ENCODE results near the gene LMO4.

The LMO4 gene

DNA sequence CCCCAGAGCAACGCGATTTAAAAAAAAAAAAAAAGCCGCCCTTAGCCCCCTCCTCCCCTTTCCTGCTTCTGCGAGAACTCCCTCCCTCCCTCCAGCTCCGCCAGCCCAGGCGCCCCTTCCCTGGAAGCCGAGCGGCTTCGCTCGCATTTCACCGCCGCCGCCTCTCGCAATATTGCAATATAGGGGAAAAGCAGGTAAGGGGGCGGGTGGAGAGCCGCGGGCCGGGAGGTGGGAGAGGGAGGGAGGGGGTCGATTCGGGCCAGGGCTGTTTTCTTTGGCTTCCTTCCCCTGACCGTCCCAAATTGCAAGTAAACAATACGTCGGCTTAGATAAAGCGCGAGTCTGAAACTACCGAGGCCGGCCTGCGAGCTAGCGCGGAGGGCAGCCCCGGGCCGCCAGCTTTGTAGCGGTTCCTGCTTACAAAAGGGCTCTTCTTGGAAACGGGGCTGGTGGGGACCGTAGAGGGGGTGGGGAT is 408 bp downstream of the LMO4 start:
- peak; percentile 51 for DNase-seq

DNA sequence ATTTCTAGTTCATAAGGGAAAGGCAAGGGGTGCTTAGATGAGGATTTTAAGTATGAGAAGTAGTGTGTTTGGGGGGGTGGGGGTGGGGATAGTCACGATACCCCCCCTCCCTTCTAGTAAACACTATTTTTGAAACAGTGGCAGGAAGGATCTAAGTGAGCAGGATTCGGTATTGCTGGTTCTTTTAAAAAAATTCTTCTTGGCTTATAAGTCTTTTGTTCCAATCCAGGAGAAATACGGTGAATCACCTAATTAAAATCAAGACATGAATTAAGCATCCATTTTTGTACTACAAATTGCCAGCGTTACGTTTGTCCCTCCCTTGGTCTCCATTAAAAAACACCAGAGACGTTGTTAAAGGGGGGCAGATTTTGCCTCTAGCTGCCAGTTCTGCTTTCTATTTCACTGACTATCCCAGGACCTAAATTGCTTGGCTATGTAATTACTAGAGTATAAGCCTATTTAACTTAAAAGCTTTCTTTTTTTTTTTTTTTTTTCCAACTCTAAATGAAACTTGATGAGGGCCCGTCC is 911 bp downstream of the LMO4 start:
- peak; percentile 73 for DNase-seq

DNA sequence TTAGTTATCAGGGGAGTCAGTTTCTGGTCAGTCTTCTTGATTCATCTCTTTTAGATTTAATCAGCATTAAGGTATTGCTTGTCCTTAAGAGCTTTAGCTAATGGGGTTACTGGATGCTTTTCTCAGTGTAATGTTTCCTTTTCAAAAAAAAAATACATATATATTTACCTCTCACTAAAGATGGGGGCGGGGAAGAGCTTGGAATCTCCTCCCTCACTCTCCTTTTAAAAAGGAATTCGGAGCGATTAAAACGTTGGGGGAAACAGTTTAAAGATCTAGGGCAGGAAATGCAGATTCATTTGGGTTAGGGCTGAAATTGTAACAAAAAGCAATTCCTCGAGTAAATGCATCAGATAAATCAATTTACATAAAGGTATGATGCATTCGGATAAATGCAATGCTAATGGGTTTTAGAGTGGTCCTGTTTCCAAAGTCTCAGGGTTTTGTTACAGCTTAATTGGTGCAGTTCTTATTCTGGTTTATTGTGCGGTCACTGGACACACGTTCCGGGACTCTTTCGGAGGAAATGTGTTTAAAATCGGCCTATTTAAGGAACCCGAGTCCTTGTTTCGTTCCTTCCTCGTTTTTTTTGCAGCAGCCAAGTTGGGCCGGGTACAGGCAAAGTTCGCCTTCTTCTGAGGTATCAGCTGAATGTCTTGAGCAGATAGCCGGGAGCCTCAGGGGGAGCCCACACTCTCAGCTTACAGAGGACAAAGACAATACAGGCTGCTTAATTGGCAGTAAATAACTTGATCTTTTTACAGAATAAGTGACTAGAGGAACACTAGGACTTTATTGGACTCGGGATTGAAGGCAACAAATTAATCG is 1.6 kb downstream of the LMO4 start:
- peak; percentile 58 for DNase-seq

DNA sequence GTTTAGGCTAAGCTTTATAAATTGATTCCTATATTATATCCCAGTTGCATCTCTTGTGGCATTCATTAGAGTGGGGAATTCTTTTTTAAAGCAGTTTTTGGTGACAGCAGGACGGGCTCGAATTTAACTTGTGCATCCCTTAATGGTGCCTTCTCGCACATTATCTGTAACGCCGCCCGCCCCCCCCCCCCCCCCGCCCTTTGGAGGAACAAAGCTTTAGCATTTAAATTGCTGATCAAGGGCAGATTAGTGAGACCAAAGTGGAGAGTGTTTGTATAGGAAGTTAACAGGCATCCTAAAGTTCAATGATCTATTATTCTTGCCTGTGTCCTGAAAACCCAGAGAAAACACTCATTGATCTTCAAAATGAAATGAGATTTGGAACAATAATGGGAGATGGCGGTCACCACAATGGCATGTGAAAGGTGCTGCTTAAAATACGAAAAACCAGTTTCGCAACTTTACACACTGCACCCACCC is 2.2 kb downstream of the LMO4 start:
- no peak for DNase-seq

DNA sequence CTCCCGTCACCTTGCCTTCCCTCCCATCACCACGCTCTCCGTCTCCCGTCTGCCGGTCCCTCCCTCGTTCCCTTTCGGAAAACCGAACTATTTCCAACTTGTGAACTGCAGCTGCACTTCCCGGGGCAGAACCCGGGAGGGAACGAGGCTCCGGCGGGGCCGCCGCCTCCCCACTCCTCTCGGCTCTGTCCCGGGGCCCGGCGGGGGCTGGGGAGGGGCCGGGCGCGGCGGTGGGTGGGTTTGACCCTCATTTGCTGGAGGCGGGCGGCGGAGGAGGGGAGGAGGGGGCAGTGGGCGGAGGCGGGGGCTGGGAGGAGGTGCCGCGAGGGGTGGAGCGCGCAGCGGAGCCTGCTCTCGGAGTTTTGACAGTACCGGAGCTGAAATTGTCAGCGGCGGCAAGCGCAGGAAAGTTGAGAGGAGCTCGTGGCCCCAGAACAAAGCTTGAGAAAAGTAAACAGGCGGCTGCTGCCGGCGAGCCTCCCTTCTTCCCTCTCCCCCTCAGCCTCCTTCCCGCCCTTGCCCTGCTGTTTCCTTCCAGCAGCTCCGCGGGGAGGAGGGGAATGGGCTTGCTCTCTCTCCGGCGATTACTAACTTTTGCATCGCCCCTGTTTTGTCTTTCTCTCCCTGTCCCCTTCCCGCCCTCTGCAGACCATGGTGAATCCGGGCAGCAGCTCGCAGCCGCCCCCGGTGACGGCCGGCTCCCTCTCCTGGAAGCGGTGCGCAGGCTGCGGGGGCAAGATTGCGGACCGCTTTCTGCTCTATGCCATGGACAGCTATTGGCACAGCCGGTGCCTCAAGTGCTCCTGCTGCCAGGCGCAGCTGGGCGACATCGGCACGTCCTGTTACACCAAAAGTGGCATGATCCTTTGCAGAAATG is 2.9 kb downstream of the LMO4 start:
- peak; percentile 42 for DNase-seq

DNA sequence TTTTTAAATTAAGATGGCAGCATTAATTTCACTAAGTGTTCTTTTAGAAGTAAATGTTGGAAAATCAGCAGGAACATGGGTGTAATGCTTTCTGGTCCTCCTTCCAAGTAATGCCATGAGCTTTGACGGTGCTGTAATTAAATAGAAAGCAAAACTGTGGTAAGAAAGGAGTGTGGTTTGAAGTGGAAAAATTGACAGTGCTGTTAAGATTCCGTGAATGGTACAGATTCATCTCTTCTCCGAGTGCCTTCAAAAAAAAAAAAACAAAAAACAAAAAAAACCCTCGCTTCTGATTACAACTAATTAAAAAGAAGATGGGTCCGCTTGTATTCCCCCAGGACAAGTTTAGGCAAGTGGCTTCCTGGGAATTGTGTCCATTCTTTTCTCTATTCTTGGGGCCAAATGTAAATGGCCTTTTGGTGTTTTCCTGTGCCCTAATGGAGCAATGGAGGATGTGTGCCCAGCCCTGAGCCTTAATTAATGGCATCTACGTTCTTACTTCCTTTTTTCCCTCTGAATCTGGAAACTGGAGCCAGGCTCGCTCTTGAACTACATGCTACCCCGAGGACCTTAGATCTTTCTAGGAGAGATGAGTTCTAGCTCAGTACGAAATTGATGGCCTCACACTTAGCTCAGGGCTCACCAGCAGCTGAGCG is 5.1 kb downstream of the LMO4 start:
- peak; percentile 40 for DNase-seq

DNA sequence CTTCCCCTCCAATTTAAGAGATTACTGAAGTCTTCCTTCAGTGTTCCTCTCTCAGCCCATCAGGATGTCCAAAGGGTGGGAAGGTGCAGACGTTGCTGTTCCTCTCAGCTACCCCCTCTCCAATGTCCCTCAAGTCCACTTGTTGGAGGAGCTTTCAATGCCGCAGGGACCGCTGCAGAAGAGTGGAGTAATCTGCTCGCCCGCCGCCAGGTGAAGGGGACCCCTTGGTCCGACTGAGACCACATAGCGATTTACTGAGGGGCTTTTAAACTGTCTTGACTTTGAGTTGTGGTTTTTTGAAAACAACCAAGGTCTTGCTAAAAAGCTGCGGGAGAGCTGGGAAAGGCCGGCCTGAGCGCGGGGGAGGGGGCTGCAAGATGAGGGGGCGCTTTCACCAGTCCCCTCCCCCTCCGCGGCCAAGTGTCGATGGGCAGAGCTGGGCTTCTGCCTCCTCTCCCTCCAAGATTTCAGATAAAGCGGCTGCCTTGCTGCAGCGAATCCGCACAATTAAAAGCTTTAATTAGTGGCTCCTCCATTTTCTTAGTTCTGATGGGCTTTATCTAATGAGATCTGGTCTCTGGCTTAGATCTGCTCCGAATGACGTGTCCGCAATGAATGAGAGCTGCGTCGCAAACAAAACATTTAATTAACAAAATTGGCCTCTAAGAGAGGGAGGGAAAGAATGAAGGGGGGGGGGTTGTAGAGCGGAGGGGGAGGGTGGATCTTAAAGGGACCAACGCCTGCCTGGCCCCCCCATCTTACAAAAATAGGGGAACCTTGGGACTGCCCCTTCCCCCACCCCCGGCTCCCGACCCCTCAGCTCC is 5.9 kb downstream of the LMO4 start:
- DNase-seq, result no peak

DNA sequence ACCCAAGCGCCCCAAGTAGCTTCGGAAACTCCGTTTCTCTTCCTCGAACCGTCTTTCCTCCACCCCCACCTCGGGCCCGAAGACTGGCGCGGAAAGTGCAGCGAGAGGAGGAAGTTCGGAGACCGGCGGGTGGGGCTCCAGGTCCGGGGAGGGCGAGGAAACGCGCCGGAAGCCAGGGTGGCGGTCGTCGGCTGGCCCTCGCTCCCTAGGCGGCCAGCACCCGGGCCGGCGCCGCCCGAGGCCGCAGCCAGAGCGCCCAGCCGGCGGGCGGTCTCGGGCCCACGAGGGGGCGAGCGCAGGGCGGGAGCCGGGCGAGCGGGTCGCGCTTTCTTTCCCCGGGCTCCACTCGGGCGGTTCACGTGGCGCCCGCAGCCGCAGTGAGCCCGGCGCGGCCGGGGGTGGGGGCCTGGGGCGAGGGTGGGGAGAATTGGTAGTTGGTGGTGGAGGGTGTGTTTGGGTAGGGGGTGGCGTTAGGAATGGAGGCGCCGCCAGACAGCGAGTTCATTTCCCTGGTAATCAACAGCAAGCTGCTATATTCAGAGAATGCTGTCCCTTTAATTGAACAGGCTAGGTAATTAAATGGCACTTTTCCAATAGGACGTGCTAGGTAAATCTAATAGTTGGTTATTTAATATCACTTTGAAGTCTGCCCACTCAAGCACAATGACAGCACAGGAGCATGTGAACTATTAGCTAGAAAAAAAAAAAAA is 6.7 kb downstream of the LMO4 start:
- peak; percentile 71 for DNase-seq

DNA sequence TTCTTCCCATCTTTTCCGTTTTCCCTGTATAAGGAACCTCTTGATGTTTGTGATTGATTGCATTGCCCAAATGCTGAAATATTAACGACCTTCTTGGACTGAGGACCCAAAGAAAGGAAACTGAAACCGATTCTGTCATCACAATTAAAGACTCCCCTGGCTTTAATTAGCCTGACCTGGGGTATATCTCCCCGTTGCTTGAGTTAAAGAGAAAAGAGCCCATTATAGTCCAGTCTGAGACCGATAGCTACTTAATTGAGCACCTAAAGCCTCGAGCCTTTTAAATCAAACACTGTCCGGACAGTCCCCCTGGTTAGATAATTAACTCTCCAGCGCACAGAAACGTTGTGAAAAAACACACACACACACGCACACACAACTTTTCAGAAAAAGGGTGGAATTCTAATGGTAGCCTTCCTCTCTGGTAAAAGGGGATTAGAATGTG is 8.0 kb downstream of the LMO4 start:
- no peak for DNase-seq

DNA sequence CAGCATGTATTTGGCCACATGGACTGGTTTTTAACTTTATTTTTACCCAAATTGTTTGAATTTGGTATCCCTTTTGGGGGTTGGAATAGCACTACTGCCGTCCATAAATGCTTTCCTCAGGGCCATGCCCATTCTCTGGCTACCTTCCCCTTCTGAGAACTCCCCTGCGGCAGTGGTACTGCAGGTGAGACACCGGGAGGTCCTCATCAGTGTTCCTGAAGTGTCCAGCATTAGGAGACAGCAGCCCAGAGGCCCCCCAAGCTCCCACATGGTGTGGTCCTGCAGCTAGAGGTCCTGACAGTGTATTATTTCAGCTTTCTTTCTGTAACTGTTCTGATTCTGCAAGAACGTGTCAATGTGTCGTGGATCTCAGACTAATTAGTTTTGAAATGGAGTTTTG is 8.9 kb downstream of the LMO4 start:
- no peak for DNase-seq

DNA sequence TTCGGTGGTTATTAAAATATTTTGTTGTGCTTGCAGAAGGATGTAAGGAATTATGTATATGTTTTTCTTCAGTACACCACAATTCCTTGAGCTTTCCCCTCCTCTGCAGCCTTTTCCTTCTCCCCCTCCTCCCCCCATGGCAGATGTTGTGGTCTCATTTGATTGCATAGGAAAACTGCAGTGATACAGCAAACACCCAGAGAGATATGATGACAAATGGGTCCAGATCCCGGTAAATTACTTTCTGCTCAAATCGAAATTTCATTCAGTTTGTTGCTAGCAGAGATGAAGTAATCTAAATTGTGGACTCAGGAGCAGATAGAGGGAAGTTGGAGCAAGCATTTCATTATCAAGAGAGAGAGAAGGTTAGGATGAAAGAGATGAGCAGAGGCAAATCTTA is 9.9 kb downstream of the LMO4 start:
- DNase-seq, result no peak

DNA sequence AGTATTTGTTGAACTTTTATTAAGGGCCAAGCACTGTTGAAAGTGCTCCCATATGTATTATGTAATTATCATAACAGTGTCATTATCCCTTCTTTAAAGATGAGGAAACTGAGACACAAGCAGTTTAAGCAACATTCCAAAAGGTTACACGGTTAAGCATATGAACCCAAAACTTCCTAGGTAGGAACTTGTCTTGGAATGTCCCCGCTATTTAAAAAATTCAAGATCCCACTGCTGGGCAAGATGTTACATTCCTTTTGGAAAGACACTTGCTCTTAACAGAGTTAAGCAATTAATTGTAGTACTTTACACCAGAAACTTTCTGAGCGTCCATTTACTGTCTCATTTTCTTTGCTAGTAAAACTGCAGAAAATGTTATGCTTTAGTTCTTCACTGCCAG is 15.6 kb downstream of the LMO4 start:
- DNase-seq, result no peak

DNA sequence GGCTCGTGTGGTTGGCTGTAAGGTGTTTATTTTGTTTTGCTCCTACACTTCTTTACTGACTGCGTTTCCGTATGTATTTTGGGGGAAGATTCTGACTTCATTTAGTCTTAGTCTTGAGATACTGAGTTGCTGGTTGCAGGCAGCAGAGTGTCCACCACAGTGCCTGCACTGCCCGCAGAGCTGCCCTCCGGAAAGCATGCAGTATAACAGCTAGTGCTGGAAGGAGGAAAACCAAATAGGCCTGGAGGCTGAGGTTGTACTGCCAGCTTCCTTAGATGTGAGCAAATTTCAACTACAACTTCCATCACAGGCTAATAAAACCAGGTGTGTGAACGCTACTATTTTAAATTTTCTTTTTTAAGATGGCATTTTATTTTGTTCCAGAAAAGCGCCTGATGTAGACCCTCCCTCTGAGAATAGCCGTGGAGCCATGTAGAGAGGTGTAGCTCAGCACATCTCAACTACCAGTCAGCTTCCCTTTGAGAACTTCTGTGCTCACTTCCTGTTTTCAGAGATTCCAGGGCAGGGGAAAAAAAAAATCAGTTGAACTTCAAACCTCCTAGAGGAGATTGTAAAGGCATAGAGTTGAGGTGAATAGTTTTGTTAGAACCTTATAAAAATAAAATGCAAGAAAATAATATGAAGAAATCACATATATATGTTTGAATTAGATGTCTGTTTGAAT is 17.6 kb downstream of the LMO4 start:
- DNase-seq, result no peak

DNA sequence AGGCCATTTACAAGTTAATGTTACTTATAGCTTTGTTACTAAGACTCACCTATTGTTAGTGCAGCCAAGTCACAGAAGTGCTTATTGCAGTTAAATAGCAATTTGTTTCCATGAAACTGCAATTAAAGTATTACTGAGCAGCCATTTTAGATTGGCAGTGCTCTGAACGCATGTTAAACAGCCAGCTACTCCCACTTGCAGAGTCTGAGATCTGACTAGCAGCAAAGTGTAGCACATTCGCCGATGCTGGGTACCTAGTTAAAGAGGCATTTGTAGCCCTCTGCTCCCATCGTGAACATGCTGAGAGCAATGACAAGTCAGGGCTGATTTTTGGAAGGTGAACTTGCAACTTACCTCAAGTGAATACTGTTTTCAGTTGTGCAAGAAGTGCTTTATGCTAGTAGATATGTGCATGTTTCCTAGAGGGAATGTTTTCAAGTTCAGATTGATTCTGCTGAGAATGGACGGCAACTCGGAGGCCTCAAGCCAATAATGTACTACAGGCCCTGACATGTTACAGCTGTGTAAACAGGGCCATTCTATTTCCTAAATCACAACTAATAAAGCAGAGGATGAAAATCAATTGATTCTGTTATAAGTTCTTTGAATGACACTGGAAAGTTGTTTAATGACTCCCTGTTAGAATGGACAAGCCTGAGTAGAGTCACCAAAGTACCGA is 19.8 kb downstream of the LMO4 start:
- no peak for DNase-seq

DNA sequence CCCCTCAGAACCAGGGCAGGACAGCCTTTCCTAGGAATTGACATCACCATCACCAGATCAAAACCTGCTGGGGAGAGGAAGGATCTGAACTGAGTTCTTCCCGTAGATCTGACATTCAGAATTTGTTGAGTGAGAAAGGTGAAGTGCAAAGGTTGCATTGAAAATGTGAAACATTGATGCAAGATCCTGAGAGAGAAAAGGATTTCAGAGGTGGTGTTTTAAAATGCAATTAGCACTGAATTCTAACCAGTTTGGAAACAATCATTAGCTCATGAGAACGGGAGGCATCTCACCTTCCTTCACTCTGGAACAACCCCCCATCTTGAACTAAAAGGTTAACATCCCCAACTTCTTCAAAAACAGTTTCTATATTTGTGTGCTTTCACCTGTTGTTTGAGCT is 20.4 kb downstream of the LMO4 start:
- DNase-seq, result no peak

DNA sequence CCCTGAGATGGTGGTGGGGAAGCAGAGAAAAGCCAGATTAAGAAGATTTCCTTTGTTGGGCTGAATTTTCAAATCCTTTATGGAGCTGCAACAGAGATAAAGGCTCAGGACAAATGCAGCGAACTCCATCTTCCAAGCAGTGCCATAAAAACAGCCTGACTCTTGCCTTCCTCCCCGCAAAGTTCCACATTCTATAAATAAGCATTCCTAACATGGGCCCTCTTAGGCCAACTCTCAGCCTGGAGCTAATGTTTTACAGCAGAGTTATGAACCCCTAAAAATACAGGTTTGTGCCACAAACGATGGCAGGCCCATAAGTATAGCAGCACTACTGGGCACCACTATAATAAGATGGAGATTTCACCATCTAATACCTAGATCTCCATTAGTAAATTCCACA is 27.2 kb downstream of the LMO4 start:
- DNase-seq, result no peak

DNA sequence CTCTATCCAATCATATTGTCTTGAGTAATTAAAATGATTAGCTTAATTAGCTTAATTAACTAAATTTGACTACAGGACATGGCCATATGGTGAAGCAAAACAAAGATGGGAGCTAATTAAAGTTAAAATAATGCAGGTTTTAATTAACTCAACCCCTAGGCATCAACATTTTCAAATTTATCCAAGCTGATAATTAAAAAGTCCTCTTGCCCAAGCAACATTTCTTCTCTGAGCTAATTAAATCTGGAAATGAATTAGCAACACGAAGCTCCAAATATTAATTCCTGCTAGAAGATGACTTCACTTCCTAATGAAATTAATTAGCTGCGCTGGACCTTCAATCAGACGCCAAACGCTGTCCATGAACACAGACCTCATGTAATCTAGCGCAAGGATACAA is 27.9 kb downstream of the LMO4 start:
- no peak for DNase-seq

DNA sequence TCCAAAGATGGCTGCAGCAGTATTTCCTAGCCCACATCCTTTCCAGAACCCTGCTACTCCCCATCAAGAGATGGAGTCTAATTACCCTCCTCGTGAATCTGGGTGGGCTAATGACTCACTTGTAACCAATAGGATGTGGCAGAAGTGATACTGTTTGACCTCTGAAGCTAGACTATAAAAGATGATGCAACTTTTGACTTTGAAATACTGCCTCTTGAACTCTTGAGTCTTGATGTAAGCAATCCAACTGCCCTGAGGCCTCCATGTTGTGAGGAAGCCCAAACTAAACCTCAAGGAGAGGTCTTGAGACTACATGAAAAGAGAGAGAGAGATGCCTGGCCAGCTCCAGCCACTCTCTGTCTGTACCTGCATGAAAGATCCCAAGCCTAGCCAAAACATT is 29.5 kb downstream of the LMO4 start:
- DNase-seq, result no peak

DNA sequence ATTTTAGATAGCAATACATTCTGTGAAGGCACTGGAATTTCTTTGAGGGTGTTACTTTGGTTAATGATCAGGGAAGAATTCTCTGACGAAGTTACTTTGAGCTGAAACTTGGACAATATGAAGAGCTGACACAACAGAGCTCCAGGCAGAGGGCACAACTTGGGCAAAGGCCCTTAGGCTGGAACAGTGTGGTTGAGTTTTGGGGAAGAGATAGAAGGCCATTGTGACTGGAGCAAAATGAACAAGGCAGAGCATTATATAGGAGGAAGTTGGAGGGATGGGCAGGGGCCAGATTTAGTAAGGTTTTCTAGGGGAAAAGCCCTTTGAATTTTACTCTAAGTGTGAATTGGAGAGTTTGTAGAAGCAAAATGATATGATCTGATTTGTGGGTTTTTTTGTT is 30.9 kb downstream of the LMO4 start:
- DNase-seq, result no peak

All from inflammatory macrophage treated with lipopolysaccharide for 4 hours (primary cell).